Loucy (cell line): ENCODE data around the gene HNF1B.
"Not testable (repeated sequence)": the region's sequence is repeated elsewhere in the genome, so short reads cannot be mapped to it uniquely, and the experiment has no call there.

Experiments
- H2AFZ ChIP-seq: fragments of 200-600 bp; sonication (generic); 2 replicates; pipeline ENCODE4 v1.6.0; 2016; ENCODE audit warnings: antibody characterized with exemption, mild to moderate bottlenecking, low read length, moderate library complexity
- H3F3A ChIP-seq: fragments of 200-600 bp; 2 replicates; pipeline ENCODE4 v1.6.0; 2016; ENCODE audit warnings: antibody characterized with exemption, low read depth, mild to moderate bottlenecking
- H3K27me3 ChIP-seq: fragments of 200-600 bp; sonication (generic); 2 replicates; pipeline ENCODE4 v1.6.1; 2014; ENCODE audit warnings: low read length, mild to moderate bottlenecking; ENCODE audit not compliant: insufficient read depth, poor library complexity, severe bottlenecking
- H3K36me3 ChIP-seq: fragments of 200-600 bp; sonication (generic); 2 replicates; pipeline ENCODE4 v1.6.1; 2016; ENCODE audit warnings: low read length; ENCODE audit not compliant: insufficient read depth
- H3K4me1 ChIP-seq: fragments of 200-600 bp; sonication (generic); 2 replicates; pipeline ENCODE4 v1.5.1; 2014; ENCODE audit warnings: low read length, mild to moderate bottlenecking; ENCODE audit not compliant: insufficient read depth, poor library complexity, severe bottlenecking
- H3K4me2 ChIP-seq: fragments of 200-600 bp; sonication (generic); 2 replicates; pipeline ENCODE4 v1.6.0; 2014; ENCODE audit warnings: antibody characterized with exemption, low read length, low read depth, mild to moderate bottlenecking; ENCODE audit not compliant: poor library complexity, severe bottlenecking
- H3K4me3 ChIP-seq: fragments of 200-600 bp; sonication (generic); 2 replicates; pipeline ENCODE4 v1.5.1; 2014; ENCODE audit warnings: low read length, mild to moderate bottlenecking, mixed read lengths; ENCODE audit not compliant: poor library complexity, severe bottlenecking
- H3K79me2 ChIP-seq: fragments of 200-600 bp; sonication (generic); 2 replicates; pipeline ENCODE4 v1.6.1; 2014; ENCODE audit warnings: low read length; ENCODE audit not compliant: insufficient read depth
- H3K9ac ChIP-seq: fragments of 200-600 bp; sonication (generic); 2 replicates; pipeline ENCODE4 v1.6.0; 2014; ENCODE audit warnings: mild to moderate bottlenecking, low read depth, low read length, moderate library complexity; ENCODE audit not compliant: poor library complexity, severe bottlenecking
- H3K9me2 ChIP-seq: fragments of 200-600 bp; sonication (generic); replicated peaks from 2 replicates; pipeline ENCODE4 v1.6.1; 2016; ENCODE audit warnings: low read depth, low read length, mixed read lengths
- H3K9me3 ChIP-seq: fragments of 200-600 bp; sonication (generic); 2 replicates; pipeline ENCODE4 v1.6.1; 2014; ENCODE audit warnings: mild to moderate bottlenecking, antibody characterized with exemption, low read length, low read depth; ENCODE audit not compliant: insufficient read depth
- H4K20me1 ChIP-seq: fragments of 200-600 bp; sonication (generic); 2 replicates; pipeline ENCODE4 v1.6.0; 2014; ENCODE audit warnings: antibody characterized with exemption, low read length, mild to moderate bottlenecking; ENCODE audit not compliant: insufficient read depth, poor library complexity, severe bottlenecking
- CTCF ChIP-seq: fragments of 200-600 bp; sonication (generic); conservative IDR thresholded peaks from 2 replicates; pipeline ENCODE4 v1.5.1; 2014; ENCODE audit warnings: mild to moderate bottlenecking, antibody characterized with exemption, low read length
- EZH2phosphoT487 ChIP-seq: fragments of 200-600 bp; IDR thresholded peaks from 2 replicates; pipeline ENCODE4 v1.6.1; 2018; ENCODE audit warnings: antibody characterized with exemption, mild to moderate bottlenecking, moderate library complexity, borderline replicate concordance

The HNF1B gene

GRCh38 chr17:37787055-37787757, 42.3 kb upstream of the HNF1B start:
- Histone ChIP-seq H3K4me2 (no peak overlapping the region), H4K20me1 (no peaks in the 10 kb centered on the region), H3K36me3 (no peaks in the 10 kb centered on the region), H3K79me2 (no peaks in the 10 kb centered on the region), H3K27me3 (no peaks in the 10 kb centered on the region), H3K9me2 (no peaks in the 10 kb centered on the region), H3K9me3 (no peaks in the 10 kb centered on the region), H3K4me3 (no peak overlapping the region), H3K4me1 (no peaks in the 10 kb centered on the region), H3K9ac (no peak overlapping the region), H3F3A (no peaks in the 10 kb centered on the region), H2AFZ (no peak overlapping the region)
- TF ChIP-seq EZH2phosphoT487: no peak
- TF ChIP-seq CTCF: no peak

GRCh38 chr17:37786481-37786880, 41.6 kb upstream of the HNF1B start:
- Histone ChIP-seq H4K20me1 (no peaks in the 10 kb centered on the region), H3K9ac (no peak overlapping the region), H3K9me3 (no peaks in the 10 kb centered on the region), H3K79me2 (no peaks in the 10 kb centered on the region), H3K4me3 (no peak overlapping the region), H3K4me1 (no peaks in the 10 kb centered on the region), H3K4me2 (no peak overlapping the region), H2AFZ (no peak overlapping the region), H3K27me3 (no peaks in the 10 kb centered on the region), H3F3A (no peaks in the 10 kb centered on the region), H3K36me3 (no peaks in the 10 kb centered on the region), H3K9me2 (no peaks in the 10 kb centered on the region)
- no peak for TF ChIP-seq CTCF
- no peak for TF ChIP-seq EZH2phosphoT487

- H3K9ac ChIP-seq, H3K9me3 ChIP-seq, H4K20me1 ChIP-seq, H3K4me2 ChIP-seq, H3K9me2 ChIP-seq, H3K27me3 ChIP-seq, H3K4me3 ChIP-seq, H2AFZ ChIP-seq, H3K4me1 ChIP-seq, H3K79me2 ChIP-seq, H3F3A ChIP-seq, H3K36me3 ChIP-seq: not testable (repeated sequence)
Observed at GRCh38 chr17:37782460-37782859, 37.6 kb upstream of the HNF1B start.

- Histone ChIP-seq H3K9ac (no peak overlapping the region), H3K4me2 (no peak overlapping the region), H3K4me1 (peaks cover 6% of the 10 kb centered on the region), H3K36me3 (no peaks in the 10 kb centered on the region), H3K79me2 (no peaks in the 10 kb centered on the region), H3K27me3 (no peaks in the 10 kb centered on the region), H3K9me2 (no peaks in the 10 kb centered on the region), H3K4me3 (no peak overlapping the region), H4K20me1 (no peaks in the 10 kb centered on the region), H3F3A (no peaks in the 10 kb centered on the region), H2AFZ (no peak overlapping the region), H3K9me3 (no peaks in the 10 kb centered on the region)
- TF ChIP-seq CTCF (no peak), EZH2phosphoT487 (no peak)
Observed at GRCh38 chr17:37781451-37781850, 36.6 kb upstream of the HNF1B start.
